CD8-positive, alpha-beta memory T cell (primary cell): ENCODE measurements around the gene PAK1. TPM values are rescaled to one million over a fixed set of nuclear protein-coding genes. Genes with fewer than 3 reads are reported as not detected.
A peak's percentile ranks its signal among the peaks of the same experiment; 100 is the strongest.

Source experiments
- CTCF ChIA-PET: fragments of 350-600 bp; sonication (Branson Sonifier 250); formaldehyde crosslinking; loops from one replicate; lab custom pipeline; 2021; ENCODE audit warnings: antibody characterized with exemption; lab: Charles Lee
- POLR2A ChIA-PET: fragments of 350-600 bp; sonication (Branson Sonifier 250); formaldehyde crosslinking; loops from one replicate; lab custom pipeline; 2021; ENCODE audit warnings: antibody characterized with exemption; lab: Charles Lee
- DNase-seq, 5 donors: peaks; one replicate each; pipeline versions ENCODE4 v3.0.0 to v3.0.0-alpha.2; 2020 to 2022; ENCODE audit warnings: mixed read lengths in 1 of 5
- H3K27ac ChIP-seq: one replicate; pipeline ENCODE4 v1.7.0; 2013; ENCODE audit warnings: low read depth, mild to moderate bottlenecking, low read length, moderate library complexity
- H3K27me3 ChIP-seq: 2 replicates; pipeline ENCODE4 v1.7.0; 2013; ENCODE audit warnings: low read length, mild to moderate bottlenecking; ENCODE audit not compliant: insufficient read depth, poor library complexity, severe bottlenecking
- H3K36me3 ChIP-seq: 2 replicates; pipeline ENCODE4 v1.7.0; 2013; ENCODE audit warnings: mild to moderate bottlenecking, low read length, moderate library complexity; ENCODE audit not compliant: insufficient read depth
- H3K4me1 ChIP-seq: 2 replicates; pipeline ENCODE4 v1.7.0; 2013; ENCODE audit warnings: mild to moderate bottlenecking, low read length, moderate library complexity; ENCODE audit not compliant: insufficient read depth
- H3K4me3 ChIP-seq: 2 replicates; pipeline ENCODE4 v1.7.0; 2013; ENCODE audit warnings: mild to moderate bottlenecking, low read length
- H3K9me3 ChIP-seq: 2 replicates; pipeline ENCODE4 v1.7.0; 2013; ENCODE audit warnings: mild to moderate bottlenecking, low read length
- H3K27ac Mint-ChIP-seq, 8 donors: one replicate each; pipeline ENCODE4 v1.8.0; 2020 to 2021; ENCODE audit warnings: mixed read lengths in 8 of 8, mild to moderate bottlenecking in 6 of 8, inconsistent platforms in 3 of 8, moderate library complexity in 3 of 8
- H3K27me3 Mint-ChIP-seq, 2 donors: one replicate each; pipeline ENCODE4 v1.8.0; 2020 to 2021; ENCODE audit warnings: mixed read lengths in 2 of 2, mild to moderate bottlenecking in 1 of 2, moderate library complexity in 1 of 2
- H3K36me3 Mint-ChIP-seq, 3 donors: one replicate each; pipeline ENCODE4 v1.8.0; 2020 to 2021; ENCODE audit warnings: mixed read lengths in 3 of 3, inconsistent platforms in 1 of 3, mild to moderate bottlenecking in 1 of 3
- H3K4me1 Mint-ChIP-seq, 3 donors: one replicate each; pipeline ENCODE4 v1.8.0; 2020 to 2021; ENCODE audit warnings: mixed read lengths in 3 of 3, inconsistent platforms in 1 of 3, mild to moderate bottlenecking in 1 of 3
- H3K4me3 Mint-ChIP-seq, 7 donors: one replicate each; pipeline ENCODE4 v1.8.0; 2020 to 2021; ENCODE audit warnings: mixed read lengths in 7 of 7, mild to moderate bottlenecking in 6 of 7, moderate library complexity in 4 of 7, inconsistent platforms in 2 of 7
- H3K9me3 Mint-ChIP-seq, 5 donors: one replicate each; pipeline ENCODE4 v1.8.0; 2020 to 2022; ENCODE audit warnings: mixed read lengths in 5 of 5, mild to moderate bottlenecking in 3 of 5, moderate library complexity in 2 of 5, inconsistent platforms in 1 of 5
- polyA plus RNA-seq: library from polyadenylated mRNA; unstranded; fragments of 300-500 nt; fragmentation: Illumina TruSeq; gene quantifications from one replicate; pipeline ENCODE4 v1.2.3, GENCODE V29; 2021
- total RNA-seq, 2 experiments: library from RNA; stranded (reverse); gene quantifications; one replicate each; pipeline ENCODE4 v1.2.3, GENCODE V29; 2021

Gene PAK1
- total and polyA plus RNA-seq, 3 experiments from 2014 or later = 9.3 to 32.1 (median 25.9) TPM

DNA sequence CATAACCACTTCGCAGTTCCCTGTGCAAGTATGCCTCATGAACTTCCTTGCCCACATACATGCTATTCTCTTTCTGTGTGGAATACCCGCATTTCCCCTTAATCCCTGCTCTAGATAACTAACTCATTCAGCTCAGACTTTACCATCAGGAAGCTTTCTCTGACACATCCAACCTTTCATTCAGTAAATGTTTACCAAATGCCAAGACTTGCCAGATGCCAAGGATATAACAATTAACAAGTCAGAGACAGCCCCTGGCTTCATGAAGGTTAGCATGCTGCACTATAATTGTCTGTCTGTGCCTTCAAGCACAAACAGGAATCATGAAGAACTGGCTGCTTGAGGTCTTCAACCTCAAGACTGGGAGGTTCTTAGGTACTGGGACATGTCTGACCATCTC, 101.2 kb downstream of the PAK1 start:
- Mint-ChIP-seq H3K4me1 (no peaks in the 10 kb centered on the region), H3K36me3 (peaks cover 0 to 25% (median 16%) of the 10 kb centered on the region in 3 donors), H3K4me3 (no peak overlapping the region), H3K27ac (no peak overlapping the region), H3K9me3 (no peaks in the 10 kb centered on the region), H3K27me3 (no peaks in the 10 kb centered on the region)
- no peak overlapping the region for H3K27ac ChIP-seq
- ChIA-PET POLR2A (no interaction called here), CTCF (no interaction called here)
- H3K9me3 ChIP-seq = no peaks in the 10 kb centered on the region
- no peaks in the 10 kb centered on the region for H3K27me3 ChIP-seq
- H3K36me3 ChIP-seq = peaks cover 5% of the 10 kb centered on the region
- no peak overlapping the region for H3K4me3 ChIP-seq
- DNase-seq = no peak
- no peaks in the 10 kb centered on the region for H3K4me1 ChIP-seq

DNA sequence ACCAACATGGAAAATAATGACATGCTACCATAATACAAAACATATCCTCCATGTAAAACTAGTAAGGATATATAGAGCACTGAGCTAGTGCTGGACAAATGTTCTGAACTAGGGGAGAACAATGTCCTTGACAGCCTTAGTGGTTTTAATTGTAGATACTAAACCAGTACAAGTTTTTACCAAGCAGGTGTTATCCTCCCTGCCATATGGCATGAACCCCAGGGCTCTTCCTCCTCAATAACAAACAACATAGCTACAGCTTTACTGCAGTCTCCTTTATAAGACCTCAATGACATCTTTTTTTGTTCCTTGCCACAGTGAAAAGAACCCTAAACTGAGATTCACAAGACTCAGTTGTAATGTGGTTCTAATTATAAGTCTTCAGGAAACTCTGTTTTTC, 102.2 kb downstream of the PAK1 start:
- Histone ChIP-seq H3K4me3 (no peak overlapping the region), H3K4me1 (no peaks in the 10 kb centered on the region), H3K36me3 (peaks cover 5% of the 10 kb centered on the region), H3K27ac (no peak overlapping the region), H3K27me3 (no peaks in the 10 kb centered on the region), H3K9me3 (no peaks in the 10 kb centered on the region)
- no peaks in the 10 kb centered on the region for H3K4me1 Mint-ChIP-seq
- H3K36me3 Mint-ChIP-seq = peaks cover 0 to 22% (median 16%) of the 10 kb centered on the region in 3 donors
- no peak overlapping the region for H3K27ac Mint-ChIP-seq
- H3K9me3 Mint-ChIP-seq = no peaks in the 10 kb centered on the region
- no peak for DNase-seq
- no peaks in the 10 kb centered on the region for H3K27me3 Mint-ChIP-seq
- CTCF ChIA-PET = no interaction called here
- POLR2A ChIA-PET = no interaction called here
- no peak overlapping the region for H3K4me3 Mint-ChIP-seq

DNA sequence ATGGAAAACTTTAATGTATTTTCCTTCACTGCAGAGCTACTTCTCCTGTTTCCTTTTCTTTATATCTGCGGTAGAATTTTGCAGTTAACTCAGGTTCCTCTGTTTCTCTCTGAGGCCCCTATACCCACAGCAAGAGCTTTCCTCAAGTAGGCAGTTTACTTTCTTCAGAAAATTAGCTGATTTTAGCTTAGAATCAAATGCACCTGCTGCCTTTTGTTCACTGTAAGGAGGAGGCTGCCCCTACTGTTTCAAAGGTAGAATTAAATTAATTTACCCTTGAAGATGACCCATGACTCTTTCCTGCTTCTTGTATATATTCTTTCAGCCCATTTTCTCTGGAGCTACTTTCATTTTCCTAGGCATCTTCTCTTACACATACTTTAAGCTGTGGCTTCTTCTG, 103.7 kb downstream of the PAK1 start:
- Mint-ChIP-seq H3K4me3 (no peak overlapping the region), H3K27ac (peak overlapping the region in 1 of 8 donors; percentile 24), H3K9me3 (no peaks in the 10 kb centered on the region), H3K36me3 (peaks cover 0 to 19% (median 16%) of the 10 kb centered on the region in 3 donors), H3K4me1 (no peaks in the 10 kb centered on the region), H3K27me3 (no peaks in the 10 kb centered on the region)
- Histone ChIP-seq H3K27me3 (no peaks in the 10 kb centered on the region), H3K4me1 (no peaks in the 10 kb centered on the region), H3K9me3 (no peaks in the 10 kb centered on the region), H3K36me3 (peaks cover 5% of the 10 kb centered on the region), H3K4me3 (no peak overlapping the region), H3K27ac (no peak overlapping the region)
- no peak for DNase-seq
- POLR2A ChIA-PET = no interaction called here
- CTCF ChIA-PET = no interaction called here

DNA sequence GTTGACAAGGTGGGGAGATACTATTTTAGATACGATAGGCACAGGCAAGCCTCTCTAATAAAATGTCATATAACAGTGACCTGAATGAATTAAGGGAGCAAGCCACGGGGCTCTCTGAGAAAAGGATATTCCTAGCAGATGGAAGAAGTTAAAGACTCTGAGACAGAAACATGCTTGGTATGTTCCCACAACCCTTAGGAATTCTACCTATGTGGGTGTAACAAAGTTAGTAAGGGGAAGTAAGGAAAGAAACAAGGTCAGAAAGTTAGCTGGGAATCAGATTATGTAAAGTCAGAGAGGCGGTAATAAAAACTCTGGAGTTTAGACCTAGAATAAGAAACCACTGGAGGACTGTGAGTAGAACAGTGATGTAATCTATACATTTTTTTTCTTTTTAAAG, 112.7 kb downstream of the PAK1 start:
- ChIA-PET CTCF (no interaction called here), POLR2A (no interaction called here)
- no peaks in the 10 kb centered on the region for H3K4me1 ChIP-seq
- Mint-ChIP-seq H3K27me3 (no peaks in the 10 kb centered on the region), H3K9me3 (no peaks in the 10 kb centered on the region), H3K36me3 (peaks cover 4 to 20% (median 11%) of the 10 kb centered on the region in 3 donors), H3K4me1 (no peaks in the 10 kb centered on the region), H3K27ac (no peak overlapping the region), H3K4me3 (no peak overlapping the region)
- H3K27ac ChIP-seq = no peak overlapping the region
- no peaks in the 10 kb centered on the region for H3K27me3 ChIP-seq
- H3K9me3 ChIP-seq = no peaks in the 10 kb centered on the region
- H3K4me3 ChIP-seq = no peak overlapping the region
- DNase-seq = no peak
- H3K36me3 ChIP-seq = no peaks in the 10 kb centered on the region

DNA sequence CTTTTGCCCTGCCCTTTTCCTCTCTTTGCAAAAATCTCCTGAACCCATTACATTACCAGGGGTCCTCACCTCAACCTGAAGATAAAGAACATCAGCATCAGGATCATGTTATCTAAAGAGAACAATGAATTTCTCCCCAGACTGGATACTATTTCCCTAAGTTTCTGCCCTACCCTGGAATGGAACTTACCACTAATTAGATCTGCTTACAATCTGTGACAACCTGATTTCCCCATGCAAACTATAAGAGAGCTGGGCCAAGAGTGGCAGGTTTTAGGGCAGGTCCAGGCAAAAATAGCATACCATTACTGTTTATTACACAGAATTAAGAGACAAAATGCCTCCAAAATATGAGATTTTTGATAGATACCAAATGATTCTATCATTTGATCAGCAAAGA, 114.4 kb downstream of the PAK1 start:
- Histone ChIP-seq H3K27ac (no peak overlapping the region), H3K4me3 (no peak overlapping the region), H3K9me3 (no peaks in the 10 kb centered on the region), H3K27me3 (no peaks in the 10 kb centered on the region), H3K4me1 (no peaks in the 10 kb centered on the region), H3K36me3 (no peaks in the 10 kb centered on the region)
- CTCF ChIA-PET = no interaction called here
- POLR2A ChIA-PET = no interaction called here
- Mint-ChIP-seq H3K4me1 (no peaks in the 10 kb centered on the region), H3K9me3 (no peaks in the 10 kb centered on the region), H3K27me3 (no peaks in the 10 kb centered on the region), H3K27ac (no peak overlapping the region), H3K36me3 (peaks cover 4 to 16% (median 10%) of the 10 kb centered on the region in 3 donors), H3K4me3 (no peak overlapping the region)
- DNase-seq = no peak

DNA sequence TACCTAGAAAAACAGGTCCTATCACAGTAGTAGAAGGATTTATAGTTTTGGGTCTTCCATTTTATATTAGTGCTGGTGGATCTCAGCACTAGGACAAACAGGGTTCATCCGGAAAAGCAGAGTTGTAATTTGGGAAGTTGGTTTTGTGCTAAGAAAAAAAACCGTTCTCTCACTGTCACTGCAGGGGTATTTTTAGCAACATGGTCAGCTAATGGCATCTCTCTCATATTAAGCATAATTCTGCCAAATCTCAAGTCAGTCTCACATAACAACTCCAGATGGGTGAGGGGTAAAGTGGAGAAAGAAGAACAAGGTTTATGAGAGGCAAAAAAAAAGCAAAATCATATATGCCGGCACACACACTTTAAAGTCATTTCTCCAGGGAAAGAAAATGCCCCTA, 120.8 kb downstream of the PAK1 start:
- H3K27me3 ChIP-seq = no peaks in the 10 kb centered on the region
- ChIA-PET POLR2A (no interaction called here), CTCF (no interaction called here)
- H3K4me1 Mint-ChIP-seq = no peaks in the 10 kb centered on the region
- H3K27ac ChIP-seq = no peak overlapping the region
- no peak overlapping the region for H3K4me3 ChIP-seq
- DNase-seq = no peak
- H3K4me1 ChIP-seq = no peaks in the 10 kb centered on the region
- H3K9me3 ChIP-seq = no peaks in the 10 kb centered on the region
- H3K36me3 ChIP-seq = no peaks in the 10 kb centered on the region
- H3K27ac Mint-ChIP-seq = no peak overlapping the region
- H3K36me3 Mint-ChIP-seq = peaks cover 0 to 12% (median 7%) of the 10 kb centered on the region in 3 donors
- H3K27me3 Mint-ChIP-seq = no peaks in the 10 kb centered on the region
- H3K4me3 Mint-ChIP-seq = no peak overlapping the region
- H3K9me3 Mint-ChIP-seq = no peaks in the 10 kb centered on the region

DNA sequence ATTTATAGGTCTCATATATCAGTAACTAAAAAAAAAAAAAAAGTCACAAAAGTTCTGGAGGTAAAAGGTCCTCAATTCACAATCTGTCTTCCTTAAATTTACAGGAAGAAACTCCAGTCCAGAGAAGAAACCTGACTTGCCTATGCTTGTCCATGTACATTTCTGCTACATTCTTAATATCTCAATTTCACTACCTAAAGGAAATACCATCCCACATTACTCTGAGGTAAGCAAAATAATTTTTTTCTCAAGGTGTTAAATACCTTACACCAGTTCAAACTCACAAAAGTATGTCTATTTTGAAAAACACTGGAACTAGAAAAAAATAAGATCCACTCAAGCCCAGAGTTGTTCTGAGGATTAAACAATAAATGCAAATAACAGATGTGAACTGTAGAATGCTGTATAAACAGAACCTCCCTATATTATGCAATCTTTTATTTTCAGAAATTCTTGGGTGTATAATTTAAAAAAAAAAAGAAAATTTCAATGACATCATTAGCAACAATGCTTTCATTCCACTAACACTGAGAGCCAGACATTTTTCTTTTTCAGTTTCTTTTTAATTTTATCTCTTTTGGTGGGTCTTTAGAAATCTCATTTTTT, 122.5 kb downstream of the PAK1 start:
- H3K4me1 ChIP-seq = no peaks in the 10 kb centered on the region
- no peaks in the 10 kb centered on the region for H3K27me3 Mint-ChIP-seq
- no peaks in the 10 kb centered on the region for H3K9me3 ChIP-seq
- no peak overlapping the region for H3K27ac Mint-ChIP-seq
- DNase-seq = no peak
- peaks cover 0 to 10% (median 9%) of the 10 kb centered on the region in 3 donors for H3K36me3 Mint-ChIP-seq
- H3K36me3 ChIP-seq = no peaks in the 10 kb centered on the region
- CTCF ChIA-PET = no interaction called here
- no peaks in the 10 kb centered on the region for H3K4me1 Mint-ChIP-seq
- H3K4me3 Mint-ChIP-seq = no peak overlapping the region
- no peak overlapping the region for H3K4me3 ChIP-seq
- no peak overlapping the region for H3K27ac ChIP-seq
- H3K9me3 Mint-ChIP-seq = no peaks in the 10 kb centered on the region
- no peaks in the 10 kb centered on the region for H3K27me3 ChIP-seq
- POLR2A ChIA-PET = no interaction called here

DNA sequence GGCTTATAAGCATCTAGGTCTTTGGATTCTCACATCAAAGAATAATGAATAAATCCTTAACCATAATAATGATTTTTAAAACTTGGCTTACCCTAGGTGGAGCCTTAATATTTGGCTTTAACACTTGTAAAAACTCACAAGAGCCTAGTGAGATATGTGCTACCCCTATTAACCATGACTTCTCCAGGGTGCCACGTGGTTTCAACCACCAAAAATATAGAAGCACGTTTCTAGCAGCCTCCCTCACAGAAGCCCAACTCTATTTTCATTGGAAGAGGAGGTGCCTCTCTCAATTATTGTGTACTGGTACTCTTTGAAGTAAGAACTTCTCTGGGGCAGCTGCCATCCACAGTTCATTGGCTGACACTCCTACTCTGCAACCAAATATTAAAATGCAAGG, 125.9 kb downstream of the PAK1 start:
- no peak for DNase-seq
- no peaks in the 10 kb centered on the region for H3K27me3 ChIP-seq
- no peaks in the 10 kb centered on the region for H3K4me1 ChIP-seq
- no peak overlapping the region for H3K4me3 ChIP-seq
- CTCF ChIA-PET = no interaction called here
- no peaks in the 10 kb centered on the region for H3K9me3 ChIP-seq
- no peaks in the 10 kb centered on the region for H3K27me3 Mint-ChIP-seq
- H3K36me3 Mint-ChIP-seq = peaks cover 5 to 22% (median 21%) of the 10 kb centered on the region in 3 donors
- no peak overlapping the region for H3K4me3 Mint-ChIP-seq
- POLR2A ChIA-PET = no interaction called here
- no peaks in the 10 kb centered on the region for H3K9me3 Mint-ChIP-seq
- no peaks in the 10 kb centered on the region for H3K4me1 Mint-ChIP-seq
- no peaks in the 10 kb centered on the region for H3K36me3 ChIP-seq
- H3K27ac ChIP-seq = no peak overlapping the region
- H3K27ac Mint-ChIP-seq = no peak overlapping the region
